K562 (cell line): Measurements from ENCODE around the gene ITGAL. TPM values are rescaled to one million over a fixed set of nuclear protein-coding genes. Genes with fewer than 3 reads are reported as not detected.

Experiments
- ETV5 ChIP-seq: sonication (generic); formaldehyde crosslinking; IDR thresholded peaks from 2 replicates; pipeline ENCODE4 v1.4.0; 2020; ENCODE audit warnings: low read depth, mild to moderate bottlenecking, missing genetic modification reagents
- HDAC8 ChIP-seq: fragments of 450-650 bp; IDR thresholded peaks from 2 replicates; pipeline ENCODE4 v1.6.1; 2016; ENCODE audit warnings: mild to moderate bottlenecking, missing genetic modification characterization, moderate library complexity, missing compliant biosample characterization
- KAT2B ChIP-seq: IDR thresholded peaks from one replicate; pipeline ENCODE4 v1.6.1; 2012; ENCODE audit warnings: low read depth, mild to moderate bottlenecking, control low read depth, inconsistent platforms, low read length, moderate library complexity
- SLC30A9 ChIP-seq: fragments of 250-450 bp; sonication (Bioruptor Pico); IDR thresholded peaks from 2 replicates; pipeline ENCODE4 v1.8.0; 2022; ENCODE audit warnings: mild to moderate bottlenecking, moderate library complexity
- SREBF1 ChIP-seq: fragments of 150-350 bp; IDR thresholded peaks from 2 replicates; pipeline ENCODE4 v1.6.1; 2014; ENCODE audit warnings: antibody characterized with exemption, low read depth, low read length, borderline replicate concordance
- TAF7 ChIP-seq: fragments of 450-650 bp; IDR thresholded peaks from 2 replicates; pipeline ENCODE4 v1.6.1; 2016; ENCODE audit warnings: missing genetic modification characterization, missing compliant biosample characterization
- ZFX ChIP-seq: sonication (generic); formaldehyde crosslinking; IDR thresholded peaks from 2 replicates; pipeline ENCODE4 v1.8.0; 2022; ENCODE audit warnings: mild to moderate bottlenecking, missing genetic modification reagents, moderate library complexity
- ZNF12 ChIP-seq: sonication (generic); formaldehyde crosslinking; IDR thresholded peaks from 2 replicates; pipeline ENCODE4 v1.4.0; 2020; ENCODE audit warnings: mild to moderate bottlenecking, missing genetic modification reagents
- ZNF174 ChIP-seq: fragments of 250-450 bp; sonication (Bioruptor Pico); IDR thresholded peaks from 2 replicates; pipeline ENCODE4 v1.4.0; 2020; ENCODE audit warnings: mild to moderate bottlenecking
- polyA plus RNA-seq, 8 experiments: library from polyadenylated mRNA; depleted of rRNA in 4 of 8; stranded (reverse) in 5 of 8; unstranded in 3 of 8; fragments of >200 nt; fragmentation: Nextera tagmentation in 2 of 8; fragmentation: Illumina TruSeq in 1 of 8; extraction: Ambion mirVana in 2 of 8; extraction: Trizol in 1 of 8; gene quantifications; 2 replicates each; pipeline versions ENCODE4 v1.2.1 to v1.2.3, GENCODE V29; 2011 to 2014; ENCODE audit warnings: inconsistent platforms in 1 of 8, missing spikeins in 1 of 8
- total RNA-seq, 7 experiments: library from RNA; depleted of rRNA in 6 of 7; stranded (reverse); fragments of >200 nt in 6 of 7; fragmentation: Illumina TruSeq in 2 of 7; extraction: Trizol in 2 of 7; gene quantifications; 2 replicates each; pipeline versions ENCODE4 v1.2.1 to v1.2.3, GENCODE V29; 2011 to 2021; ENCODE audit warnings: low replicate concordance in 1 of 7
- TF ChIP-seq, protein P1 (sequence below): sonication (generic); formaldehyde crosslinking; IDR thresholded peaks from 2 replicates; pipeline ENCODE4 v1.8.0; 2022; ENCODE audit warnings: mild to moderate bottlenecking, missing genetic modification reagents, borderline replicate concordance
- TF ChIP-seq, protein P2 (sequence below): fragments of 450-650 bp; conservative IDR thresholded peaks from 2 replicates; pipeline ENCODE4 v1.6.1; 2016; ENCODE audit warnings: missing genetic modification characterization, low read depth, mild to moderate bottlenecking, control low read depth, missing compliant biosample characterization
- TF ChIP-seq, protein P3 (sequence below): sonication (generic); formaldehyde crosslinking; IDR thresholded peaks from 2 replicates; pipeline ENCODE4 v1.8.0; 2023; ENCODE audit warnings: missing genetic modification reagents, mild to moderate bottlenecking, borderline replicate concordance
- TF ChIP-seq, protein P4 (sequence below): fragments of 250-450 bp; sonication (Bioruptor Pico); IDR thresholded peaks from 2 replicates; pipeline ENCODE4 v1.5.0; 2022; ENCODE audit warnings: mild to moderate bottlenecking

The ITGAL gene
- total and polyA plus RNA-seq, 9 of the 15 experiments (the other 6 are each of a cell fraction or from before 2014, with no cell fraction given) = 0.01 to 0.53 TPM; not detected in 7

DNA sequence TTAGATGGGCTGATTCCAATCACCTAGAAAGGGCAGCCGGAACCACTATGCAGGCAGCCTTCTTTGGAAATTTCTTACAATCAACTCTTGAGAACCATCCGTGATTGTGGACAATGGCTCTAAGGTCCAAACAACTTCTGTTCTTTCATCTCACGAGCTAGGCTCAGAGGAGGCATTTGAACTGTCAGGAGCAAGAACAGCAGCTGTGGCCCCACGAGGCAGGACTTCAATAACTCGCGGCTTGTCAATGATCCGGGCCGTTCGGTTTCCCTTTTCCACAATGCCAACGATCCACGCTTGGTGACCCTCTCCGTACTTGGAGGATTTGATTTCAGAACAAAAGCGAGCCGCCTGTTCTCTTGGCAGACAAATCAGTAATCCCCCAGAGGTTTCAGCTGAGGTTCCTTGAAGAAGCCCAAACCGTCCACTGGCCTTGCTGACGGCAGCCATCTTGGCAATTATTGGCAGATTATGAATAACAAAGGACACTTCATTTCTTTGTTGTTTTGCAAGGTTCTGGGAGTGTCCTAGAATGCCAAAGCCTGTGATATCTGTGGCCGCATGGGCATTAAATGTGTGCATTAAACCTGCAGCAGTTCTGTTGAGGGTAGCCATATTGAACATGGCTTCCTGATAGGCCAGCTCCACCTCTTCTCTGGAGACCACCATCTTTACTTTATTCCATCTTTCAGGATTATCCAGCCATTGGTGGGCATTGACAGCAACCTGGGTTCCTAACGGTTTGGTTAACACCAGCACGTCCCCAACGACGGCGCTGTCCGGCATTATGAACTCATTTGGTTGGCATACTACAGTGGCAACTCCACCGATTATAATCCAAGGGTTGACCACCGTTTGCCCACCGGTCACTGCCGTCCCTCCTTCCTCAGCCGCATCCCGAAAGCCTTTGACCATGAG, 28.1 kb upstream of the ITGAL start (continued):
- TF ChIP-seq, protein P1, sequence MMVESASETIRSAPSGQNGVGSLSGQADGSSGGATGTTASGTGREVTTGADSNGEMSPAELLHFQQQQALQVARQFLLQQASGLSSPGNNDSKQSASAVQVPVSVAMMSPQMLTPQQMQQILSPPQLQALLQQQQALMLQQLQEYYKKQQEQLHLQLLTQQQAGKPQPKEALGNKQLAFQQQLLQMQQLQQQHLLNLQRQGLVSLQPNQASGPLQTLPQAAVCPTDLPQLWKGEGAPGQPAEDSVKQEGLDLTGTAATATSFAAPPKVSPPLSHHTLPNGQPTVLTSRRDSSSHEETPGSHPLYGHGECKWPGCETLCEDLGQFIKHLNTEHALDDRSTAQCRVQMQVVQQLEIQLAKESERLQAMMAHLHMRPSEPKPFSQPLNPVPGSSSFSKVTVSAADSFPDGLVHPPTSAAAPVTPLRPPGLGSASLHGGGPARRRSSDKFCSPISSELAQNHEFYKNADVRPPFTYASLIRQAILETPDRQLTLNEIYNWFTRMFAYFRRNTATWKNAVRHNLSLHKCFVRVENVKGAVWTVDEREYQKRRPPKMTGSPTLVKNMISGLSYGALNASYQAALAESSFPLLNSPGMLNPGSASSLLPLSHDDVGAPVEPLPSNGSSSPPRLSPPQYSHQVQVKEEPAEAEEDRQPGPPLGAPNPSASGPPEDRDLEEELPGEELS = no peak
- TF ChIP-seq ETV5 (CRISPR knock-in tag) = no peak
- TF ChIP-seq, protein P2, sequence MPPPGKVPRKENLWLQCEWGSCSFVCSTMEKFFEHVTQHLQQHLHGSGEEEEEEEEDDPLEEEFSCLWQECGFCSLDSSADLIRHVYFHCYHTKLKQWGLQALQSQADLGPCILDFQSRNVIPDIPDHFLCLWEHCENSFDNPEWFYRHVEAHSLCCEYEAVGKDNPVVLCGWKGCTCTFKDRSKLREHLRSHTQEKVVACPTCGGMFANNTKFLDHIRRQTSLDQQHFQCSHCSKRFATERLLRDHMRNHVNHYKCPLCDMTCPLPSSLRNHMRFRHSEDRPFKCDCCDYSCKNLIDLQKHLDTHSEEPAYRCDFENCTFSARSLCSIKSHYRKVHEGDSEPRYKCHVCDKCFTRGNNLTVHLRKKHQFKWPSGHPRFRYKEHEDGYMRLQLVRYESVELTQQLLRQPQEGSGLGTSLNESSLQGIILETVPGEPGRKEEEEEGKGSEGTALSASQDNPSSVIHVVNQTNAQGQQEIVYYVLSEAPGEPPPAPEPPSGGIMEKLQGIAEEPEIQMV = no peak
- TF ChIP-seq TAF7 (tag) = no peak
- no peak for TF ChIP-seq SLC30A9 (CRISPR knock-in tag)
- TF ChIP-seq KAT2B = no peak
- TF ChIP-seq, protein P3, sequence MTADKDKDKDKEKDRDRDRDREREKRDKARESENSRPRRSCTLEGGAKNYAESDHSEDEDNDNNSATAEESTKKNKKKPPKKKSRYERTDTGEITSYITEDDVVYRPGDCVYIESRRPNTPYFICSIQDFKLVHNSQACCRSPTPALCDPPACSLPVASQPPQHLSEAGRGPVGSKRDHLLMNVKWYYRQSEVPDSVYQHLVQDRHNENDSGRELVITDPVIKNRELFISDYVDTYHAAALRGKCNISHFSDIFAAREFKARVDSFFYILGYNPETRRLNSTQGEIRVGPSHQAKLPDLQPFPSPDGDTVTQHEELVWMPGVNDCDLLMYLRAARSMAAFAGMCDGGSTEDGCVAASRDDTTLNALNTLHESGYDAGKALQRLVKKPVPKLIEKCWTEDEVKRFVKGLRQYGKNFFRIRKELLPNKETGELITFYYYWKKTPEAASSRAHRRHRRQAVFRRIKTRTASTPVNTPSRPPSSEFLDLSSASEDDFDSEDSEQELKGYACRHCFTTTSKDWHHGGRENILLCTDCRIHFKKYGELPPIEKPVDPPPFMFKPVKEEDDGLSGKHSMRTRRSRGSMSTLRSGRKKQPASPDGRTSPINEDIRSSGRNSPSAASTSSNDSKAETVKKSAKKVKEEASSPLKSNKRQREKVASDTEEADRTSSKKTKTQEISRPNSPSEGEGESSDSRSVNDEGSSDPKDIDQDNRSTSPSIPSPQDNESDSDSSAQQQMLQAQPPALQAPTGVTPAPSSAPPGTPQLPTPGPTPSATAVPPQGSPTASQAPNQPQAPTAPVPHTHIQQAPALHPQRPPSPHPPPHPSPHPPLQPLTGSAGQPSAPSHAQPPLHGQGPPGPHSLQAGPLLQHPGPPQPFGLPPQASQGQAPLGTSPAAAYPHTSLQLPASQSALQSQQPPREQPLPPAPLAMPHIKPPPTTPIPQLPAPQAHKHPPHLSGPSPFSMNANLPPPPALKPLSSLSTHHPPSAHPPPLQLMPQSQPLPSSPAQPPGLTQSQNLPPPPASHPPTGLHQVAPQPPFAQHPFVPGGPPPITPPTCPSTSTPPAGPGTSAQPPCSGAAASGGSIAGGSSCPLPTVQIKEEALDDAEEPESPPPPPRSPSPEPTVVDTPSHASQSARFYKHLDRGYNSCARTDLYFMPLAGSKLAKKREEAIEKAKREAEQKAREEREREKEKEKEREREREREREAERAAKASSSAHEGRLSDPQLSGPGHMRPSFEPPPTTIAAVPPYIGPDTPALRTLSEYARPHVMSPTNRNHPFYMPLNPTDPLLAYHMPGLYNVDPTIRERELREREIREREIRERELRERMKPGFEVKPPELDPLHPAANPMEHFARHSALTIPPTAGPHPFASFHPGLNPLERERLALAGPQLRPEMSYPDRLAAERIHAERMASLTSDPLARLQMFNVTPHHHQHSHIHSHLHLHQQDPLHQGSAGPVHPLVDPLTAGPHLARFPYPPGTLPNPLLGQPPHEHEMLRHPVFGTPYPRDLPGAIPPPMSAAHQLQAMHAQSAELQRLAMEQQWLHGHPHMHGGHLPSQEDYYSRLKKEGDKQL (CRISPR knock-in tag) = 0 out of 2 replicates have a peak, but pooled peaks have one; percentile 42
- TF ChIP-seq, protein P4, sequence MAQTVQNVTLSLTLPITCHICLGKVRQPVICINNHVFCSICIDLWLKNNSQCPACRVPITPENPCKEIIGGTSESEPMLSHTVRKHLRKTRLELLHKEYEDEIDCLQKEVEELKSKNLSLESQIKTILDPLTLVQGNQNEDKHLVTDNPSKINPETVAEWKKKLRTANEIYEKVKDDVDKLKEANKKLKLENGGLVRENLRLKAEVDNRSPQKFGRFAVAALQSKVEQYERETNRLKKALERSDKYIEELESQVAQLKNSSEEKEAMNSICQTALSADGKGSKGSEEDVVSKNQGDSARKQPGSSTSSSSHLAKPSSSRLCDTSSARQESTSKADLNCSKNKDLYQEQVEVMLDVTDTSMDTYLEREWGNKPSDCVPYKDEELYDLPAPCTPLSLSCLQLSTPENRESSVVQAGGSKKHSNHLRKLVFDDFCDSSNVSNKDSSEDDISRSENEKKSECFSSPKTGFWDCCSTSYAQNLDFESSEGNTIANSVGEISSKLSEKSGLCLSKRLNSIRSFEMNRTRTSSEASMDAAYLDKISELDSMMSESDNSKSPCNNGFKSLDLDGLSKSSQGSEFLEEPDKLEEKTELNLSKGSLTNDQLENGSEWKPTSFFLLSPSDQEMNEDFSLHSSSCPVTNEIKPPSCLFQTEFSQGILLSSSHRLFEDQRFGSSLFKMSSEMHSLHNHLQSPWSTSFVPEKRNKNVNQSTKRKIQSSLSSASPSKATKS (CRISPR knock-in tag) = no peak
- TF ChIP-seq ZNF12 (CRISPR knock-in tag) = no peak; the same call in 1 of the 2 replicates
- TF ChIP-seq SREBF1 = no peak
- TF ChIP-seq HDAC8 (tag) = no peak
- no peak for TF ChIP-seq ZFX (CRISPR knock-in tag)
- no peak for TF ChIP-seq ZNF174 (CRISPR knock-in tag)
